ENCODE results near the gene TTC7B. TPM values are rescaled to one million over a fixed set of nuclear protein-coding genes. Genes with fewer than 3 reads are reported as not detected.

TTC7B gene
- total and polyA plus RNA-seq, 2 of the 8 experiments (the other 6 are each of a cell fraction or from before 2014, with no cell fraction given), result 23.7 to 34.0 TPM

- no peak for FAIRE-seq
- no peak overlapping the region for H3K9ac ChIP-seq (replicated peaks in 1 of 4; ENCODE audit: extremely low read depth in 1 of 4, low read depth in 3 of 4, low read length in 3 of 4)
- 78% methylated on average over 12 of the region's 12 CpGs; no CpG with 5 or more reads in 1 of the 2 experiments for WGBS, 2 experiments (ENCODE audit: extremely low coverage in 1 of 2, insufficient coverage in 1 of 2, insufficient read length in 1 of 2, insufficient replicate concordance in 2 of 2, low coverage in 1 of 2, low lambda C conversion rate in 2 of 2, missing lambda C conversion rate in 1 of 2)
- CTCF ChIA-PET (ENCODE audit: partially characterized antibody), result interaction anchor here (0.7 to 4.1 kb wide), 46 partner anchors 10 to 429 kb away, joined by 3 to 45 read pairs (median 6); no protein-coding TSS in a partner anchor
- no peaks in the 10 kb centered on the region for H3K23me2 ChIP-seq (ENCODE audit: low read depth, low read length)
- no peaks in the 10 kb centered on the region for H3K27me3 ChIP-seq (replicated peaks in 1 of 4; ENCODE audit: control insufficient read depth in 3 of 4, extremely low read depth in 1 of 4, insufficient read depth in 3 of 4, low read length in 3 of 4)
- peaks cover 0 to 4% (median 0%) of the 10 kb centered on the region in 4 experiments; a peak in 2 of 7 replicates for H3K4me1 ChIP-seq (replicated peaks in 1 of 4; ENCODE audit: control insufficient read depth in 3 of 4, insufficient read depth in 4 of 4, low read length in 3 of 4)
- H3K36me3 ChIP-seq (ENCODE audit: control insufficient read depth in 2 of 4, insufficient read depth in 4 of 4, low read length in 3 of 4), result no peaks in the 10 kb centered on the region
- H4K91ac ChIP-seq (replicated peaks; ENCODE audit: insufficient read length, low read length), result no peak overlapping the region
- TF ChIP-seq ASH2L (IDR thresholded peaks at IDR 0.05; ENCODE audit: low read length) (no peak), GABPA (IDR thresholded peaks at IDR 0.05; ENCODE audit: borderline replicate concordance, insufficient read depth, low read length) (no peak)
- H3K9me3 ChIP-seq (ENCODE audit: insufficient read depth in 2 of 2, low read depth in 1 of 2, low read length in 1 of 2), result no peaks in the 10 kb centered on the region
- H4K8ac ChIP-seq (ENCODE audit: extremely low read depth, insufficient read depth, low read length), result no peak overlapping the region; the same call in 1 of the 2 replicates
- no peak overlapping the region for H2BK20ac ChIP-seq (ENCODE audit: low read length)
- H3K79me1 ChIP-seq (ENCODE audit: low read depth, low read length), result no peaks in the 10 kb centered on the region
- H4K20me1 ChIP-seq (replicated peaks in 1 of 2; ENCODE audit: control insufficient read depth in 1 of 2, insufficient read depth in 2 of 2, low read length in 2 of 2), result no peaks in the 10 kb centered on the region
- H3K27ac ChIP-seq (ENCODE audit: low read depth, low read length), result no peak overlapping the region
- H3K56ac ChIP-seq (replicated peaks; ENCODE audit: insufficient read length, low read depth, low read length), result no peak overlapping the region
- H4K5ac ChIP-seq (ENCODE audit: insufficient read length, low read depth, low read length), result no peak overlapping the region
- no peak overlapping the region for H3K4ac ChIP-seq (replicated peaks; ENCODE audit: insufficient read length, low read depth, low read length)
- H3K18ac ChIP-seq (ENCODE audit: extremely low read depth, low read length), result no peak overlapping the region
- no peak overlapping the region for H2AK5ac ChIP-seq (ENCODE audit: low read depth, low read length)
- DNase-seq (ENCODE audit: low read depth in 1 of 2, low spot score in 2 of 2), result no peak
- H3K23ac ChIP-seq (ENCODE audit: insufficient read length), result no peak overlapping the region
- no peak overlapping the region for H2BK15ac ChIP-seq (ENCODE audit: low read length)
- H2BK120ac ChIP-seq (replicated peaks; ENCODE audit: low read depth, low read length), result no peak overlapping the region
- no peak overlapping the region for H2AFZ ChIP-seq (ENCODE audit: low read length)
- H2BK5ac ChIP-seq (ENCODE audit: low read depth, low read length), result no peak overlapping the region
- no peak overlapping the region for H3K4me3 ChIP-seq (ENCODE audit: extremely low read depth in 1 of 4, insufficient read depth in 2 of 4, low read depth in 3 of 4, low read length in 4 of 4)
- no peak overlapping the region for H3K14ac ChIP-seq (ENCODE audit: insufficient read length)
- H3K79me2 ChIP-seq (ENCODE audit: control insufficient read depth in 1 of 2, insufficient read depth in 2 of 2, low read length in 2 of 2), result no peaks in the 10 kb centered on the region
- POLR2A ChIA-PET (ENCODE audit: partially characterized antibody), result interaction anchor here (0.8 to 2.0 kb wide), 6 partner anchors 13 to 300 kb away, joined by 3 to 5 read pairs (median 4); partner anchors contain the start of gene CALM1
- H2BK12ac ChIP-seq (ENCODE audit: low read depth, low read length), result no peak overlapping the region
- H3K4me2 ChIP-seq (ENCODE audit: insufficient read depth in 1 of 2, low read depth in 2 of 2, low read length in 2 of 2), result no peak overlapping the region
Observed at GRCh38 chr14:90695997-90696660, 120.1 kb downstream of the TTC7B start.
